Upper lobe of right lung (tissue), 1 donor: ENCODE data around the gene RPTN. TPM values are rescaled to one million over a fixed set of nuclear protein-coding genes. Genes with fewer than 3 reads are reported as not detected.

Experiments used
- ATAC-seq: fragments of 200-7000 bp; cut with Tn5 transposase; one replicate; pipeline ENCODE4 v1.9.1; 2020; ENCODE audit warnings: mild to moderate bottlenecking, moderate library complexity
- DNase-seq: peaks from one replicate; pipeline ENCODE4 v3.0.0-alpha.2; 2020
- H3K27ac ChIP-seq: fragments of 200-600 bp; one replicate; pipeline ENCODE4 v1.8.0; 2022
- H3K27me3 ChIP-seq: fragments of 200-600 bp; one replicate; pipeline ENCODE4 v1.8.0; 2022; ENCODE audit warnings: mild to moderate bottlenecking
- H3K36me3 ChIP-seq: fragments of 200-600 bp; one replicate; pipeline ENCODE4 v1.8.0; 2022
- H3K4me1 ChIP-seq: fragments of 200-600 bp; one replicate; pipeline ENCODE4 v1.8.0; 2022
- H3K4me3 ChIP-seq: fragments of 200-600 bp; one replicate; pipeline ENCODE4 v1.8.0; 2022; ENCODE audit warnings: mild to moderate bottlenecking
- H3K9me3 ChIP-seq: fragments of 200-600 bp; one replicate; pipeline ENCODE4 v1.8.0; 2022
- intact Hi-C: fragments of 100-400 bp; cut with DNase I; formaldehyde crosslinking; loops from one replicate; pipeline ENCODE4 v1.11.0; 2022
- long read RNA-seq: library from polyadenylated mRNA; unstranded; transcript quantifications from one replicate; pipeline ENCODE4 v2.0.0, GENCODE V29; 2021
- total RNA-seq: library from RNA; stranded (reverse); fragmentation: NEBNext Ultra II Directional; extraction: Animal tissue kit (Norgen Biotek cat#: 25700); gene quantifications from one replicate; pipeline ENCODE4 v1.2.1, GENCODE V29; 2021
- TF ChIP-seq, protein P1 (sequence below): fragments of 200-600 bp; IDR thresholded peaks from one replicate; pipeline ENCODE4 v1.8.0; 2022; ENCODE audit warnings: antibody characterized with exemption
- donor health status: DM: no; HTN: yes; CAD: no; lungs with severe emphysema.

RPTN gene
- not detected for total RNA-seq
- long read RNA-seq = 0 reads

- H3K9me3 ChIP-seq = no peaks in the 10 kb centered on the region
- TF ChIP-seq, protein P1, sequence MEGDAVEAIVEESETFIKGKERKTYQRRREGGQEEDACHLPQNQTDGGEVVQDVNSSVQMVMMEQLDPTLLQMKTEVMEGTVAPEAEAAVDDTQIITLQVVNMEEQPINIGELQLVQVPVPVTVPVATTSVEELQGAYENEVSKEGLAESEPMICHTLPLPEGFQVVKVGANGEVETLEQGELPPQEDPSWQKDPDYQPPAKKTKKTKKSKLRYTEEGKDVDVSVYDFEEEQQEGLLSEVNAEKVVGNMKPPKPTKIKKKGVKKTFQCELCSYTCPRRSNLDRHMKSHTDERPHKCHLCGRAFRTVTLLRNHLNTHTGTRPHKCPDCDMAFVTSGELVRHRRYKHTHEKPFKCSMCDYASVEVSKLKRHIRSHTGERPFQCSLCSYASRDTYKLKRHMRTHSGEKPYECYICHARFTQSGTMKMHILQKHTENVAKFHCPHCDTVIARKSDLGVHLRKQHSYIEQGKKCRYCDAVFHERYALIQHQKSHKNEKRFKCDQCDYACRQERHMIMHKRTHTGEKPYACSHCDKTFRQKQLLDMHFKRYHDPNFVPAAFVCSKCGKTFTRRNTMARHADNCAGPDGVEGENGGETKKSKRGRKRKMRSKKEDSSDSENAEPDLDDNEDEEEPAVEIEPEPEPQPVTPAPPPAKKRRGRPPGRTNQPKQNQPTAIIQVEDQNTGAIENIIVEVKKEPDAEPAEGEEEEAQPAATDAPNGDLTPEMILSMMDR = no peak
- no peak for DNase-seq
Observed at GRCh38 chr1:152159144-152159543, at the start of gene RPTN. Gene RPTN (minus strand): TSS chr1:152159228. CDS start chr1:152157889, 1,339 bp downstream.

GRCh38 chr1:152198982-152199381 is 40.0 kb upstream of the RPTN start:
- TF ChIP-seq, protein P1 = no peak
- H3K27ac ChIP-seq = no peak overlapping the region
- no peak overlapping the region for H3K4me3 ChIP-seq
- no peaks in the 10 kb centered on the region for H3K4me1 ChIP-seq
- intact Hi-C loops = no loop called here
- DNase-seq (no peak), ATAC-seq (no peak)
- no peaks in the 10 kb centered on the region for H3K27me3 ChIP-seq
- H3K9me3 ChIP-seq = no peaks in the 10 kb centered on the region
- no peaks in the 10 kb centered on the region for H3K36me3 ChIP-seq

More at GRCh38 chr1:152159144-152159543, at the start of gene RPTN:
- H3K4me3 ChIP-seq = no peak within 1 kb of the TSS
- peaks cover 4% of the 10 kb centered on the region for H3K4me1 ChIP-seq
- intact Hi-C loops = no loop called here
- no peak within 1 kb of the TSS for H3K27ac ChIP-seq
- no peaks in the 10 kb centered on the region for H3K27me3 ChIP-seq
- ATAC-seq = no peak
- H3K36me3 ChIP-seq = no peaks in the 10 kb centered on the region

DNA sequence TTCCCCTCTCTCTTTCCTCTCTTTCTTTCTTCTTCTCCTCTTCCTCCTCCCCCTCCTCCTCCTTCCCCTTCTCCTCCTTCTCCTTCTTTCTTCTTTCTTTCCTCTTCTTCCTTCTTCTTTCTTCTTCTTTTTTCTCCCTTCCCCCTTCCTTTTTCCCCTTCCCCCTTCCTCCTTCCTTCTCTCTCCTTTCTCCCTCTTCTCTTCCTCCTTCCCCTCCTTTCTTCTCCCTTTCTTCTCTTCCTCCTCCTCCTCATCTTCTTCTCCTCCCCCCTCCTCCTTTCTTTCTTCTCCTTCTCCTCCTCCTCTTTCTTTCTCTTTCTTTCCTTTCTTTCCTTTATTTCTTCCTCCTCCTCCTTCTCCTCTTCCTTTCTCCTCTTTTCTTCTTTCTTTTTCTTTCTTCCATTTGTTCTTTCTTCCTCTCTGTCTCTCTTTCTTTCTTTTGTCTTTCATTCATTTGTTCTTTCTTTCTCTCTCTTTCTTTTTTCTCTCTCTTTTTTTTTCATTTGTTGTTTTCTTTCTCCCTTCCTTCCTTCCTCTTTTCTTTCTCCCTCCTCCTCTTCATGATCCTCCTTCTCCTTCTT is 38.4 kb upstream of the RPTN start:
- intact Hi-C loops = no loop called here
- Histone ChIP-seq H3K27ac (no peak overlapping the region), H3K27me3 (no peaks in the 10 kb centered on the region), H3K36me3 (no peaks in the 10 kb centered on the region), H3K4me3 (no peak overlapping the region), H3K4me1 (no peaks in the 10 kb centered on the region), H3K9me3 (no peaks in the 10 kb centered on the region)
- DNase-seq (no peak), ATAC-seq (no peak)
- TF ChIP-seq, protein P1 = no peak

- H3K36me3 ChIP-seq = no peaks in the 10 kb centered on the region
- no peak for ATAC-seq
- no peak overlapping the region for H3K27ac ChIP-seq
- no peaks in the 10 kb centered on the region for H3K27me3 ChIP-seq
- H3K9me3 ChIP-seq = no peaks in the 10 kb centered on the region
- H3K4me3 ChIP-seq = no peak overlapping the region
- H3K4me1 ChIP-seq = no peaks in the 10 kb centered on the region
- intact Hi-C loops = no loop called here
- TF ChIP-seq, protein P1 = no peak
- DNase-seq = no peak
Observed at GRCh38 chr1:152191711-152192110, 32.7 kb upstream of the RPTN start.

DNA sequence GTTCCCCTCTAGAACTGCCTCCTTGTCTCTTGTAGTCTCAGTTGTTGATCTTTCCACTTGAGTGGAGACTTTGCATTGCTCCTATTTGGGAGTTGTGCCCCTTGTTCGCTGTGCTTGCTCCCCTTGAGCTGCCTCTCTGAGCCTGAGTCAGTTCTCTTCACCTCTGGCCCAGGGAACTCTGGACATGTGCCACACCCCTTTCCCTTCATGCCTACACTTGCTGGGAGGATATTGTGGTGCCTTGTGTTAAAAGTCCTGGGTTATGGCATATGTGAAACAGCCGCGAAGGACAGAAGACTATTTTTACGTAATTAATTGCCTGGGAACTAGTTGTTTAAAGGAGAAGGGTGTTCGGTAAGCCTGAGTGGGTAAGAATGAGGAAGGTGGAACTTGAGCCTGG is 32.2 kb upstream of the RPTN start:
- TF ChIP-seq, protein P1 = no peak
- H3K4me3 ChIP-seq = no peak overlapping the region
- DNase-seq = no peak
- no peak for ATAC-seq
- intact Hi-C loops = no loop called here
- H3K36me3 ChIP-seq = no peaks in the 10 kb centered on the region
- H3K27ac ChIP-seq = no peak overlapping the region
- H3K27me3 ChIP-seq = no peaks in the 10 kb centered on the region
- H3K4me1 ChIP-seq = no peaks in the 10 kb centered on the region
- H3K9me3 ChIP-seq = no peaks in the 10 kb centered on the region

- TF ChIP-seq, protein P1 = no peak
- no peaks in the 10 kb centered on the region for H3K9me3 ChIP-seq
- H3K4me1 ChIP-seq = no peaks in the 10 kb centered on the region
- H3K36me3 ChIP-seq = no peaks in the 10 kb centered on the region
- no peak overlapping the region for H3K27ac ChIP-seq
- H3K4me3 ChIP-seq = no peak overlapping the region
- no peak for ATAC-seq
- H3K27me3 ChIP-seq = no peaks in the 10 kb centered on the region
- DNase-seq = no peak
- intact Hi-C loops = no loop called here
Observed at GRCh38 chr1:152190589-152190988, 31.6 kb upstream of the RPTN start.
